DMS53 treated with DMSO at 0.1 percent for 48 hours (cell line): ENCODE results near the gene PRR14.
A peak's percentile ranks its signal among the peaks of the same experiment; 100 is the strongest.

ENCODE experiments used
- DNase-seq: peaks from one replicate; lab custom pipeline; 2025; ENCODE audit not compliant: unreplicated experiment; lab: John Stamatoyannopoulos, UW

Gene PRR14

GRCh38 chr16:30650369-30651123, at the start of gene PRR14:
Gene PRR14 (plus strand): TSS chr16:30650960. CDS start chr16:30651646, 686 bp downstream.
- peak; percentile 92 for DNase-seq

GRCh38 chr16:30601966-30602365, 48.8 kb upstream of the PRR14 start:
- no peak for DNase-seq

DNA sequence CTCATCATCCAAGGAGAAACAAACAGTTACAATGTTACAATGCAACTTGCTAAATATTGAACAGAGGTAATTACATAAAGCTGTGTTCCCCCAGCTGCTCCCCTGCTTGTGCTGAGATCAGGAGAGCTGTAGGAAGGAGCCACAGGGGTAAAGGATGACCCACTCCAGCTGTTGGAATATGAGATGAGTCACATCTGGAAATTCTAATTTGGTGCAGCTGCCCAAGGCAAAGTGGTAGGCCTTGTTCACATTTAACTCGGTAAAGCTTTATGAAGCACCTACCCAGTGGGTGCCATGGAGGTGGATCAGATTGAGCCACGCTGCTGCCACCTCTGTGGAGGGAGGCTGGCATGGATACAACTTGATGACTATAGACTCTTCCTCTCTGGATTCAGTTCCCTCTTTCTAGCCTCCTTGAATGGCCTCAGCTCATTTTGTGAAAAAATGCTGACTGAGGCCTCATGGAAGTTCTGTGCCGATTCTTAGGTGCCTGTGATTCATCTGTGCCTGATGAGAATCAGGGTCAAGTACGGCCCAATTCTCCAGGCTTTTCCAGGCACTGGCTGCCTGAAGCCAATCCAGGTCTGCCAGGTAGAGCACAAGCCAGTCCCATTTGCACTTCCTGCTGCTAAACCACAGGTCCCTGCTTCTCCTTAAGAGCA, 48.0 kb upstream of the PRR14 start:
- no peak for DNase-seq

- no peak for DNase-seq
Measured at GRCh38 chr16:30603945-30604315, 46.8 kb upstream of the PRR14 start.

DNA sequence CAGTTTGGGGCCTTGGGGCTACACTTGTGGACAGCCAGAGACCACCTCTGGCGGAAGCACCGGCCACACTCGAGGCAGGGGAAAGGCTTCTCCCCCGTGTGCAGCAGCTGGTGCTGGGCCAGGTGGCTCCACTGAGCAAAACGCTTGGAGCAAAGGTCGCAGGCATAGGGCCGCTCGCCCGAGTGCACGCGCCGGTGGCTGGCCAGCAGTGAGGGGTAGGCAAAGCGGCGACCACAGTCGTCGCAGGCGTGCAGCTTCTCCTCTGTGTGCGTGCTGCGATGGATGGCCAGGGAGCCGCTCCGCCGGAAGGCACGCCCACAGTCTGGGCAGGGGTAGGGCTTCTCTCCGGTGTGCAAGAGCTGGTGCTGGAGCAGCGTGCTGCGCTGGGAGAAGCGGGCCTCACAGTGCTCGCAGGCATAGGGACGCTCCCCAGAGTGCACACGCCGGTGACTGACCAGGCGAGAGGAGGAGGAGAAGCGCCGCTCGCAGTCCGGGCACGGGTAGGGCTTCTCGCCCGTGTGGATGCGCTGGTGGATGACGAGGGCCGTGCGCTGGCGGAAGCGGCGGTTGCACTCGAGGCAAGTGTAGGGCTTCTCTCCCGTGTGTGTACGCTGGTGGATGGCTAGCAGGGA, 46.3 kb upstream of the PRR14 start:
- no peak for DNase-seq

DNA sequence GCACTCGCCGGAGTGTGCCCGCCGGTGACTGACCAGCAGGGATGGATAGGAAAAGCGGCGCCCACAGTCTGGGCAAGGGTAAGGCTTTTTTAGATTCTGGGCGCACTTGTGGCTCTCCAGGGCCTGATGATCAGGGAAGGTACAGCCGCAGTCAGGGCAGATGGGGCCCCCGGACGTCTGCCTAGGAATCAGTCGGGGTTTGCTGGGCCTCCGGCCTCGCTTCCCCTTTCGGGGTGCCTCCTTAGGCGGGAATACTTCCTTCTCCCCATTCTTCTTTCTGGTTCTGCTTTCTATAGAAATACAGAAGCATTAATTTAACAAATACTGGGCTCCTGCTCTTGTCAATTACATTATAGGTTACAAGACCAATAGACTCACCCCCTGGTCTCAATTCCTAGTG, 45.6 kb upstream of the PRR14 start:
- no peak for DNase-seq

DNA sequence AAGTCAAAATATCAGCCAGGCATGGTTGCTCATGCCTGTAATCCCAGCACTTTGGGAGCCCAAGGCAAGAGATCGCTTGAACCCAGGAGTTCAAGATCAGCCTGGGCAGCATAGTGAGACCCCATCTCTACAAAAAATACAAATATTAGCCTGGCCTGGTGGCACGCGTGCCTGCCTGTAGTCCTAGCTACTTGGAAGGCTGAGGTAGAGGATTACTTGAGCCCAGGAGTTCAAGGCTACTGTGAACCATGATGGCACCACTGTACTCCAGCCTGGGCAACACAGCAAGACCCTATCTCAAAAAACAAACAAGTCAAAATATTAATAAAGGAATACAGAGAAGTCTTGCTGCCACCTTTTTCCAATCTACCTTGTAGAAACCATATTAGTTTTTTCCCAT, 44.8 kb upstream of the PRR14 start:
- DNase-seq: no peak

DNA sequence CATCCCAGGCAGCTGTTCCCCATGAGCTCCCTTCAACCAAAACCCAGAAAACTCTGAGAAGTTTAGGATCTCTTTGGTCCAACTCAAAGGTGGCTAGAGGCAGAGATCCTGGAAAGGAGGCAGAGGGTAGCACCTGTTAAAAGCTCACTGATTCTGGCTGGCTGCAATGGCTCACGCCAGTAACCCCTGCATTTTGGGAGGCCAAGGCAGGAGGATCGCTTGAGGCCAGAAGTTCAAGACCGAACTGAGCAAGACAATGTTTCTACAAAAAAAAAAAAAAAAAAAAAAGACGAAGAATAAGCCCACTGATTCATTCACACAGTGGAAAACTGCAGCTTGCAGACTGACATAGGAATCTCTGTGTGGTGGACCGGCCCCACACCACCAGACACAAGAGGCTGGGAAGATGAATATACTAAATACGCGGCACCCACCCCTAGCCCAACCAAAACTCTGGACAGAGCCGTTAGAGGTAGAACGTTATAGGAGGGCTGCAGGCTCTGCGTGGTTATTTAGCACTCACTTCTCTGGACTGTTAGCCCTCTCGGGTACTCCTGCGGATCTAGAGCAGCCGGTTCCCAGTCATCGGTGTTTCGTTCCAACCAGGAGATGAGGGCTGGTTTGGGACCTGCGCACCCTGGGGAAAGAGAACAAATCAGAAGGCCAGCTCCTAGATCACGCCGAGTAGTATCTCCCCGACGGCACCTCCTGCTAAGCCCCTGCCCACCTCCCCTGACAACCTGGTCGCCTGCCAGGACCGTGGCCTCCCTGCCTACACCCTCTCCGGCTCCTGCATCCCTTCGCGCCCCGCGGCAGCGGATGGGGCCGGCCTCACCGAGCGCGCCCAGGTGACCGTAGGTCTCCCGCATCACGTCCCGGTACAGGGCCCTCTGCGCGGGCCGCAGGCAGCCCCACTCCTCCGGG, 41.5 kb upstream of the PRR14 start:
- no peak for DNase-seq

DNA sequence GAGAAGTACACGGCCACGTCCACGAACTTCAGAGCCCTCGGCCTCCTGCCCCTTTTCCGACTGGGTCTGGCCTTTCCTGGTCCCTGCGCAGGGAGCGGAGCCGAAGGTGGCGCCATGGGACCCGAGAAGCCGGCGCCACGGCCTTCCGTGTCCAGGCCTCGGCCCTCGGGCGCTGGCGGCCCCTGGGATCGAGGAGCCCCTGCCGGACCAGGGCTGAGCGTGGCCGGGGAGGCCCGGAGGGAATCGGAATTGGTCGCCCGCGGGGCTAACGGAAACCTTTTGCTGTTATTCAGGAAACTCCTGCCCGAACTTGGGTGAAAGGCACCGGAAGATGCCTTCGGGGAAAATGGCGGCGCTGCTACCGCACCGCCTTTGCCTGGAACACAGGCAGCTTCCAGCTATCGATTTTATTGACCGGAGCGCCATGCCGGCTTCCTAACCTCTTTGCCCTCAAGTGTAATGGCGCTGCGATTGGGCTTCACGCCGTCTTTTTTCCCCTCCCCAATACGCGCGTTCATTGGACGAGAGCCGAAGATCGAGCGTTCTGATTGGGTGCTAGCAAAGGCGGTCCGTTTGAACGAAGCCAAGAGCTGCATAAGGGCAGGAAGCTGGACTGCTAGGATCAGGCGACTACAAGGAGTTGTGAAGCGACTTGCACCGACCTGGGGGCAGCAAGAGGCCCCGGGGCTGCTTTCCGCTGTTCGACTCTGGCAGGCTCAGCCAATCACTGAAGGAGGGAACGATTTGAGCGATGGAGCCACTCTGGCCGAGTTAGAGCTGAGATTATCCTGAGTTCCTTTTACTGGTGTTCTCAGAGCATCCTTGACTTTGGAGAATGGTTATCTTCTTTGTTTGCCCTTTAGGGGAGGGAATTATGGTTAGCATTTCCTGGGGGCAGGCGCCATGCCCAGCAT, 40.6 kb upstream of the PRR14 start, which contains the start of gene ZNF689:
TSS of gene ZNF689 (minus strand) at position 464 of the 914 bp plus-strand sequence. CDS start at position 116, 348 bp downstream.
- DNase-seq: peak; percentile 85

GRCh38 chr16:30615358-30616091, 35.2 kb upstream of the PRR14 start:
- DNase-seq: no peak

DNA sequence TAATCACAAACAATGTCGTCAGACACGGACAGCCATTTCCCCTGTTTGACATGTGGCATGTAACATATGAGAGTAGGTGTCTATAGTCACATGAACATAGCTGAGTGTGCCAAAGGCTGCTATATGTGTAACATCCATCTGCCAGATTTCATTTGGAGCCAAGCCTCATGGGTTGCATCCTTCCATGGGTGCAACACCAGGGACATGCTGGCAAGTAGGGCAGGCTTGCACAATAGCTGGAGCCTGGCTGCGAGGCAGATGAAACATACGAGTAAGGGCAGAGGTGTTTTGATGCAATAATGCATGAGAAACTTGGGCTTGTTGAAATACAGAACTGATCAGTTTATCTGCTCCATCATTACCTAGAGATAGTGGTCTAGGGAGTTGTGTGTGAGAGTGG, 31.6 kb upstream of the PRR14 start:
- no peak for DNase-seq

- DNase-seq: no peak
Measured at GRCh38 chr16:30619638-30620037, 31.1 kb upstream of the PRR14 start.

DNA sequence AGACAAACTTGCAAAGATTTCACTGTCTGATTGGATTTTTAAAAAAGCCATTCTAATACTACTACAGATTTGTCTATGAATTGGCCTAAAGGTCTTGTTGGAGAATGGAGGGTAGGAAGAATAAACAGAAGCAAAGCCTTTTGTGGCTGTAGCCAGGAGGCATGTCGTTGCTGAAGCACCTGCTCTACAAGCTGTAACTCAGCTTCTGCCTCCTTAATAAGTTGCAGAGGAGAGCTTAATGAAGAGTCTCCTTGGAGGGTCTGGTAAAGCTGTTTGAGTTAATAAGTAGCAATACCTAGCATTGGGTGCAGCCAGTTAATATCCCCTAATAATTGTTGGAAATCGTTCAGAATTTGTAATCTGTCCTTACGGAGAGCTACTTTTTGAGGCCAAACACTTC, 30.6 kb upstream of the PRR14 start:
- no peak for DNase-seq

- DNase-seq: no peak
Measured at GRCh38 chr16:30621765-30622164, 29.0 kb upstream of the PRR14 start.

DNA sequence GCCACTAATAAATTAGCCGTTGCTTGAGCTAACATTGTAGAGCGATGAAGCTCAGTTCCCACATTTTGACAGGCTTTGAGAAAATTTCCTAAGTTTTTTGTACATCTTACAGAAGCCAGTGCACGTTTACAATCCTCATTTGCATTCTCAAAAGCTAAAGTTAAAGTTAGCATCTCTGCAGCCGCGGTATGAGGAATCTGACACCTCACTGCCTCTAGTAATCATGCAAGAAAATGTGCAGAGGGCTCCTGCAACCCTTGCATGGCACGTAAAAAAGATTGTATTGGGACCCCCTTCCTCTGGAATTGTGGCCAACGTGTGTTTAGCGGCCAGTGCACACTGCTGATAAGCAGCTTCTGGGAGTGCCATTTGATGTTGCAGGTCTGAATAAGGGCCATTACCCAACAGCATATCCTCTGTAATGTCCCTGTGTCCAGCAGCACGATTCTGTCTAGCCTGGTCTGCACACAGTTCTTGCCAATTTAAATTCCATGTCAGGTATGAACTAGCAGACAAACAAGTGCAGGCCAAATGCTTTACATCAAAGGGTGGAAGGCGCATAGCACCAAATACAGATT, 28.2 kb upstream of the PRR14 start:
- DNase-seq: no peak

DNA sequence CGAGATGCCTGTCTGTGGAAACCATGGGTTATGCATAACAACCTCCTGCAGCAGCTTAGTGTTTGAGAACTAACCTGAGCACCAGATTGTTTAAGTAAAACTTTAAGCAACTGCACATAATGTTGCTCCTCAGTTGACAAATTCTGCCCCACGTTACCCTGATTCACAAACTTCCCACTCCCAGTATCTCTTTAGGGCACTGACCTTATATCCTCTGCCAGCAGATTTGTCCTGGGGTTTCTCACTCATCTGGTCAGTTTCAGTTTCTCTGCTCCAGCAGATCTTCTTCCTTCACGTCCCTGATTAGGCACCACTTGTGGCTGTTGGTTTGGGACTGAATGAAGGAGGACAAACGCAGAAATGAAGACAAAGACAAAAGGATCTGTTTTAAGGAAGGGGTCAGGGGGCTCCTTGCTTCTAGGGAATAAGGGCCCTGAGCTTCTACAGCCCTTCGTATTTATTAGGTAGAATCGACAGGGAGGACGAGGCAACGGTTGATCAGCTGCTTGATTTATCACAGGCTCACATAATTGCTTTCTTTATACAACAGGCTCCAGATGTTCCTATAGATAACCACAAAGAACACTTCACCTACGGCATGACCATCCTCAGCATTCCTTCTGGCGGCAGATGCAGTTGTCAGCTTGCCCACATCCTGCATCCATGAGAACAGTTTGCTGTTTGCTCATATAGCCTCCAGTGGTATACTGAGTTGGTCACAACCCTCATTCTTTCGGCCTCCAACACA, 27.1 kb upstream of the PRR14 start:
- no peak for DNase-seq

GRCh38 chr16:30626236-30626635, 24.5 kb upstream of the PRR14 start:
- no peak for DNase-seq
